Endothelial cell of umbilical vein (primary cell): ENCODE data around the gene SYNE1. TPM values are rescaled to one million over a fixed set of nuclear protein-coding genes. Genes with fewer than 3 reads are reported as not detected.

Experiments used
- BruUV-seq: library from RNA; stranded (reverse); fragments of 400-500 nt; replicated peaks from 2 replicates; lab custom pipeline; 2021; lab: Mats Ljungman, UMichigan
- CTCF ChIA-PET: fragments of 300-600, 350-600 bp; sonication (Branson Sonifier 250); formaldehyde crosslinking; loops from one replicate; lab custom pipeline; 2021; ENCODE audit warnings: antibody characterized with exemption, inconsistent platforms; lab: Charles Lee
- POLR2A ChIA-PET: fragments of 300-600, 350-600 bp; sonication (Branson Sonifier 250); formaldehyde crosslinking; loops from one replicate; lab custom pipeline; 2021; ENCODE audit warnings: antibody characterized with exemption, inconsistent platforms; lab: Charles Lee
- DNase-seq: peaks from one replicate; pipeline ENCODE4 v3.0.0-alpha.2; 2011; ENCODE audit warnings: low read depth, low spot score
- FAIRE-seq: peaks from 2 replicates; lab custom pipeline; 2011; peaks lifted over from hg19 to GRCh38; lab: Jason Lieb, UNC
- H2AFZ ChIP-seq: 2 replicates; pipeline ENCODE4 v1.6.0; 2012; ENCODE audit warnings: low read depth, low read length, control low read depth, inconsistent platforms
- H3K27ac ChIP-seq: 2 replicates; pipeline ENCODE4 v1.5.1; 2011; ENCODE audit warnings: low read depth, mild to moderate bottlenecking, control low read depth, low read length, moderate library complexity; ENCODE audit not compliant: insufficient read depth
- H3K27me3 ChIP-seq, 2 experiments: 2 replicates each; pipeline versions ENCODE4 v1.6.0 to v1.6.1; 2011; ENCODE audit warnings: low read length in 2 of 2, mixed read lengths in 1 of 2; ENCODE audit not compliant: control insufficient read depth in 2 of 2, insufficient read depth in 2 of 2
- H3K36me3 ChIP-seq, 2 experiments: 2 replicates in 1 of 2; 3 replicates in 1 of 2; pipeline ENCODE4 v1.5.1; 2011; ENCODE audit warnings: low read length in 2 of 2, mild to moderate bottlenecking in 1 of 2, moderate library complexity in 1 of 2; ENCODE audit not compliant: control insufficient read depth in 2 of 2, insufficient read depth in 2 of 2; ENCODE audit errors: extremely low read depth in 1 of 2
- H3K4me1 ChIP-seq: 3 replicates; pipeline ENCODE4 v1.5.1; 2011; ENCODE audit warnings: mild to moderate bottlenecking, low read length; ENCODE audit not compliant: control insufficient read depth, insufficient read depth; ENCODE audit errors: extremely low read depth
- H3K4me2 ChIP-seq: 2 replicates; pipeline ENCODE4 v1.6.1; 2011; ENCODE audit warnings: low read length, control low read depth, mixed read lengths; ENCODE audit not compliant: insufficient read depth
- H3K4me3 ChIP-seq, 3 experiments: fragments of 200-600 bp in 1 of 3; sonication (generic), shearing (Covaris generic) in 1 of 3; replicated peaks in 1 of 3; 2 replicates each; pipeline ENCODE4 v1.5.1; 2011 to 2016; ENCODE audit warnings: control low read depth in 3 of 3, low read length in 3 of 3, mild to moderate bottlenecking in 2 of 3, inconsistent platforms in 1 of 3, low read depth in 1 of 3, moderate library complexity in 1 of 3; ENCODE audit not compliant: insufficient read depth in 1 of 3
- H3K79me2 ChIP-seq: 2 replicates; pipeline ENCODE4 v1.6.0; 2012; ENCODE audit warnings: low read length, inconsistent platforms; ENCODE audit not compliant: control insufficient read depth, insufficient read depth
- H3K9ac ChIP-seq: replicated peaks from 2 replicates; pipeline ENCODE3; 2011; ENCODE audit warnings: low read length, control low read depth; ENCODE audit not compliant: insufficient read depth; ENCODE audit errors: extremely low read depth
- H3K9me1 ChIP-seq: replicated peaks from 3 replicates; pipeline ENCODE4 v1.6.0; 2011; ENCODE audit warnings: mild to moderate bottlenecking, low read length; ENCODE audit not compliant: control insufficient read depth, insufficient read depth; ENCODE audit errors: extremely low read depth
- H3K9me3 ChIP-seq: replicated peaks from 2 replicates; pipeline ENCODE4 v1.5.1; 2012; ENCODE audit warnings: low read length, inconsistent platforms; ENCODE audit not compliant: control insufficient read depth, insufficient read depth
- H4K20me1 ChIP-seq: replicated peaks from 2 replicates; pipeline ENCODE3; 2011; ENCODE audit warnings: mild to moderate bottlenecking, low read length; ENCODE audit not compliant: control insufficient read depth, insufficient read depth; ENCODE audit errors: extremely low read depth
- CTCF ChIP-seq, 2 donors: IDR thresholded peaks; 1 replicate in 1 of 2; 2 replicates in 1 of 2; pipeline ENCODE4 v1.5.1; 2011; ENCODE audit warnings: low read length in 2 of 2, mild to moderate bottlenecking in 2 of 2, moderate library complexity in 2 of 2, control low read depth in 1 of 2, inconsistent platforms in 1 of 2, low read depth in 1 of 2; ENCODE audit not compliant: insufficient read depth in 1 of 2; ENCODE audit errors: extremely low read depth in 1 of 2
- EZH2 ChIP-seq: IDR thresholded peaks from 2 replicates; pipeline ENCODE4 v1.6.1; 2012; ENCODE audit warnings: borderline replicate concordance, low read depth, mild to moderate bottlenecking, moderate library complexity, low read length, inconsistent platforms; ENCODE audit not compliant: severe bottlenecking
- FOS ChIP-seq: IDR thresholded peaks from 2 replicates; pipeline ENCODE4 v1.6.1; 2011; ENCODE audit warnings: mild to moderate bottlenecking, low read length, moderate library complexity, borderline replicate concordance; ENCODE audit not compliant: insufficient read depth
- GATA2 ChIP-seq: IDR thresholded peaks from 2 replicates; pipeline ENCODE4 v1.7.0; 2011; ENCODE audit warnings: low read depth, mild to moderate bottlenecking, moderate library complexity, mixed read lengths, low read length; ENCODE audit not compliant: insufficient read length, insufficient read depth
- JUN ChIP-seq: IDR thresholded peaks from 2 replicates; pipeline ENCODE4 v1.6.1; 2011; ENCODE audit warnings: borderline replicate concordance, low read depth; ENCODE audit not compliant: insufficient read length, insufficient read depth
- MYC ChIP-seq: IDR thresholded peaks from one replicate; pipeline ENCODE4 v1.6.1; 2011; ENCODE audit warnings: mild to moderate bottlenecking, low read depth, low read length
- POLR2A ChIP-seq: IDR thresholded peaks from 2 replicates; pipeline ENCODE4 v1.6.1; 2012; ENCODE audit warnings: low read depth, mild to moderate bottlenecking, control low read depth, low read length
- POLR2AphosphoS5 ChIP-seq: IDR thresholded peaks from 2 replicates; pipeline ENCODE4 v1.6.1; 2012; ENCODE audit warnings: low read depth, mild to moderate bottlenecking, control low read depth, low read length, moderate library complexity; ENCODE audit not compliant: insufficient read depth
- dilution Hi-C: fragments of 300-500 bp; cut with MboI; formaldehyde crosslinking; loops from one replicate; pipeline ENCODE4 v1.15.0; 2019; ENCODE audit warnings: low sequenced_read_pairs; ENCODE audit not compliant: extremely low pct_ligation_motif_present
- intact Hi-C: fragments of 100-400 bp; cut with micrococcal nuclease; formaldehyde crosslinking; loops from one replicate; pipeline ENCODE4 v1.10.0; 2022
- polyA plus RNA-seq, 4 experiments: library from polyadenylated mRNA; depleted of rRNA in 3 of 4; stranded (reverse) in 3 of 4; unstranded in 1 of 4; fragments of >200 nt; gene quantifications; 2 replicates each; pipeline versions ENCODE4 v1.2.1 to v1.2.3, GENCODE V29; 2011 to 2012; ENCODE audit warnings: missing spikeins in 1 of 4
- total RNA-seq: library from RNA; stranded (reverse); gene quantifications from 2 replicates; pipeline ENCODE4 v1.2.3, GENCODE V29; 2021
- TF ChIP-seq, protein P1 (sequence below): IDR thresholded peaks from 2 replicates; pipeline ENCODE4 v1.6.1; 2011; ENCODE audit not compliant: insufficient read depth, insufficient read length

Gene SYNE1
- total and polyA plus RNA-seq, 2 donors (not counting 3 experiments of a cell fraction or from before 2014, with no cell fraction given), result 26.5 to 52.3 TPM

GRCh38 chr6:152471456-152472265, 165.5 kb downstream of the SYNE1 start:
- no peak for DNase-seq
- H3K4me2 ChIP-seq, result no peak overlapping the region
- no TSS peak for BruUV-seq
- H3K9me1 ChIP-seq, result no peaks in the 10 kb centered on the region
- no peaks in the 10 kb centered on the region for H4K20me1 ChIP-seq
- POLR2A ChIA-PET, result no interaction called here
- intact Hi-C loops, result no loop called here
- FAIRE-seq, result no peak
- H3K9ac ChIP-seq, result no peak overlapping the region
- no peaks in the 10 kb centered on the region for H3K36me3 ChIP-seq
- H3K79me2 ChIP-seq, result no peaks in the 10 kb centered on the region
- H2AFZ ChIP-seq, result no peak overlapping the region
- H3K4me3 ChIP-seq, result no peak overlapping the region
- no peaks in the 10 kb centered on the region for H3K9me3 ChIP-seq
- TF ChIP-seq EZH2 (no peak), FOS (no peak), GATA2 (no peak), MYC (no peak), JUN (no peak), POLR2A (no peak), CTCF (IDR thresholded peaks at IDR 0.05; ENCODE audit: extremely low read depth in 1 of 2, insufficient read depth in 1 of 2, low read depth in 1 of 2, low read length in 2 of 2) (no peak), POLR2AphosphoS5 (no peak)
- TF ChIP-seq, protein P1, sequence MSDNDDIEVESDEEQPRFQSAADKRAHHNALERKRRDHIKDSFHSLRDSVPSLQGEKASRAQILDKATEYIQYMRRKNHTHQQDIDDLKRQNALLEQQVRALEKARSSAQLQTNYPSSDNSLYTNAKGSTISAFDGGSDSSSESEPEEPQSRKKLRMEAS, result no peak
- H3K27ac ChIP-seq, result no peak overlapping the region
- H3K4me1 ChIP-seq, result no peaks in the 10 kb centered on the region
- CTCF ChIA-PET, result interaction anchor here (1.0 kb wide), 1 partner anchor 26 kb away, joined by 3 read pairs; no protein-coding TSS in a partner anchor
- no peaks in the 10 kb centered on the region for H3K27me3 ChIP-seq
- dilution Hi-C loops, result no loop called here
